H1 (cell line): ENCODE measurements around the gene HNRNPH2. TPM values are rescaled to one million over a fixed set of nuclear protein-coding genes. Genes with fewer than 3 reads are reported as not detected.

ENCODE experiments used
- BACH1 ChIP-seq: IDR thresholded peaks from 2 replicates; pipeline ENCODE4 v1.6.1; 2012; ENCODE audit warnings: low read length, improper control_type of control experiment
- CEBPB ChIP-seq: IDR thresholded peaks from 2 replicates; pipeline ENCODE4 v1.6.1; 2012; ENCODE audit warnings: low read depth, low read length
- EP300 ChIP-seq, 2 experiments: IDR thresholded peaks; 1 replicate in 1 of 2; 2 replicates in 1 of 2; pipeline ENCODE4 v1.6.1; 2011 to 2012; ENCODE audit warnings: low read depth in 2 of 2, low read length in 2 of 2, mild to moderate bottlenecking in 2 of 2, borderline replicate concordance in 1 of 2, inconsistent platforms in 1 of 2, moderate library complexity in 1 of 2
- KDM5A ChIP-seq: fragments of 200-600 bp; IDR thresholded peaks from 2 replicates; pipeline ENCODE4 v1.7.1; 2012; ENCODE audit warnings: mild to moderate bottlenecking, low read length, inconsistent platforms, mixed read lengths
- MAFK ChIP-seq: IDR thresholded peaks from 2 replicates; pipeline ENCODE4 v1.6.1; 2012; ENCODE audit warnings: low read depth, mild to moderate bottlenecking, improper control_type of control experiment, low read length
- NANOG ChIP-seq: IDR thresholded peaks from 2 replicates; pipeline ENCODE4 v1.6.1; 2011; ENCODE audit warnings: low read length, low read depth, mild to moderate bottlenecking, inconsistent platforms; ENCODE audit not compliant: insufficient read depth, poor library complexity, severe bottlenecking
- POLR2A ChIP-seq, 2 experiments: IDR thresholded peaks; 1 replicate in 1 of 2; 2 replicates in 1 of 2; pipeline ENCODE4 v1.6.1; 2011; ENCODE audit warnings: low read depth in 2 of 2, low read length in 2 of 2, mild to moderate bottlenecking in 2 of 2; ENCODE audit errors: control extremely low read depth in 1 of 2
- POLR2AphosphoS5 ChIP-seq: IDR thresholded peaks from 2 replicates; pipeline ENCODE4 v1.6.1; 2011; ENCODE audit warnings: low read depth, low read length
- POU5F1 ChIP-seq: IDR thresholded peaks from 2 replicates; pipeline ENCODE4 v1.6.1; 2011; ENCODE audit warnings: low read depth, mild to moderate bottlenecking, low read length, moderate library complexity
- RAD21 ChIP-seq, 2 experiments: IDR thresholded peaks in 1 of 2; conservative IDR thresholded peaks in 1 of 2; 2 replicates each; pipeline ENCODE4 v1.6.1; 2011; ENCODE audit warnings: low read depth in 2 of 2, low read length in 2 of 2, improper control_type of control experiment in 1 of 2, inconsistent platforms in 1 of 2, mild to moderate bottlenecking in 1 of 2, moderate library complexity in 1 of 2
- RBBP5 ChIP-seq: IDR thresholded peaks from 2 replicates; pipeline ENCODE4 v1.7.1; 2012; ENCODE audit warnings: low read depth, mild to moderate bottlenecking, inconsistent platforms, low read length, moderate library complexity, borderline replicate concordance
- polyA plus RNA-seq, 7 experiments: library from polyadenylated mRNA; depleted of rRNA in 3 of 7; stranded (reverse) in 5 of 7; unstranded in 2 of 7; fragments of >200 nt in 5 of 7; fragments of 200-250 nt in 2 of 7; gene quantifications; 1 replicate in 5 of 7; 2 replicates in 1 of 7; 4 replicates in 1 of 7; pipeline versions ENCODE4 v1.2.1 to v1.2.3, GENCODE V29; 2011 to 2013; ENCODE audit warnings: missing spikeins in 2 of 7, mixed read lengths in 2 of 7
- total RNA-seq: library from RNA; stranded (reverse); fragmentation: NEBNext Ultra II Directional; extraction: Animal tissue kit (Norgen Biotek cat#: 25700); gene quantifications from 2 replicates; pipeline ENCODE4 v1.2.1, GENCODE V29; 2021
- TF ChIP-seq, protein P1 (sequence below), 3 experiments: IDR thresholded peaks; 1 replicate in 2 of 3; 2 replicates in 1 of 3; pipeline versions ENCODE4 v1.5.1 to v1.6.1; 2011; ENCODE audit warnings: low read length in 3 of 3, mild to moderate bottlenecking in 3 of 3, inconsistent platforms in 2 of 3, low read depth in 1 of 3, moderate library complexity in 1 of 3; ENCODE audit not compliant: insufficient read depth in 1 of 3; ENCODE audit errors: control extremely low read depth in 1 of 3

HNRNPH2 gene
- total and polyA plus RNA-seq, 2 of the 8 experiments (the other 6 are each of a cell fraction or from before 2014, with no cell fraction given): 27.7 to 66.7 TPM

DNA sequence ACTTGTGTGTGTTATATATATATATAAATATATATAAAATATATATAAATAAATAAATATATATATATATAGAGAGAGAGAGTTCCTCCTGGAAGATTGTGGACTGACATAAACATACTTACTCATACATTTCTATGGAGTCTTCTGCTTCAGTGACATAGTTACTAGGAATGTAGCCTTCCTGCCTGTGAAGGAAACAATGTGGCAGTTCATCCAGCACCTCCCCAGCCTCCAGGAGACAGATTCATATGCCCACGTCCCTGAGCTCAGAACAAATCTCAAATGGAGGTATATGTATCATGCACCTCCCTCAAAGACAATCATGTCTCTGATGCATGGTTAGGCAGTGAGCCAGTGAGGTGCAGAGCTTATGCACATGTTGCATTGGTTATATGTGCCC lies 48.1 kb upstream of the HNRNPH2 start (continued):
- TF ChIP-seq, protein P1, sequence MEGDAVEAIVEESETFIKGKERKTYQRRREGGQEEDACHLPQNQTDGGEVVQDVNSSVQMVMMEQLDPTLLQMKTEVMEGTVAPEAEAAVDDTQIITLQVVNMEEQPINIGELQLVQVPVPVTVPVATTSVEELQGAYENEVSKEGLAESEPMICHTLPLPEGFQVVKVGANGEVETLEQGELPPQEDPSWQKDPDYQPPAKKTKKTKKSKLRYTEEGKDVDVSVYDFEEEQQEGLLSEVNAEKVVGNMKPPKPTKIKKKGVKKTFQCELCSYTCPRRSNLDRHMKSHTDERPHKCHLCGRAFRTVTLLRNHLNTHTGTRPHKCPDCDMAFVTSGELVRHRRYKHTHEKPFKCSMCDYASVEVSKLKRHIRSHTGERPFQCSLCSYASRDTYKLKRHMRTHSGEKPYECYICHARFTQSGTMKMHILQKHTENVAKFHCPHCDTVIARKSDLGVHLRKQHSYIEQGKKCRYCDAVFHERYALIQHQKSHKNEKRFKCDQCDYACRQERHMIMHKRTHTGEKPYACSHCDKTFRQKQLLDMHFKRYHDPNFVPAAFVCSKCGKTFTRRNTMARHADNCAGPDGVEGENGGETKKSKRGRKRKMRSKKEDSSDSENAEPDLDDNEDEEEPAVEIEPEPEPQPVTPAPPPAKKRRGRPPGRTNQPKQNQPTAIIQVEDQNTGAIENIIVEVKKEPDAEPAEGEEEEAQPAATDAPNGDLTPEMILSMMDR (IDR thresholded peaks at IDR 0.05; ENCODE audit: control extremely low read depth in 1 of 3, insufficient read depth in 1 of 3, low read depth in 1 of 3, low read length in 3 of 3): no peak
- TF ChIP-seq CEBPB (no peak), RBBP5 (no peak), EP300 (IDR thresholded peaks at IDR 0.05; ENCODE audit: borderline replicate concordance in 1 of 2, low read depth in 2 of 2, low read length in 2 of 2) (no peak), RAD21 (IDR thresholded peaks at IDR 0.05 in 1 of 2, conservative IDR thresholded peaks at IDR 0.05 in 1 of 2; ENCODE audit: low read depth in 2 of 2, low read length in 2 of 2) (no peak), BACH1 (no peak), POLR2AphosphoS5 (no peak), POU5F1 (no peak), NANOG (no peak), POLR2A (IDR thresholded peaks at IDR 0.05; ENCODE audit: control extremely low read depth in 1 of 2, low read depth in 2 of 2, low read length in 2 of 2) (no peak), MAFK (no peak), KDM5A (no peak)
